ENCODE results near the gene AFAP1L1.

AFAP1L1 gene

DNA sequence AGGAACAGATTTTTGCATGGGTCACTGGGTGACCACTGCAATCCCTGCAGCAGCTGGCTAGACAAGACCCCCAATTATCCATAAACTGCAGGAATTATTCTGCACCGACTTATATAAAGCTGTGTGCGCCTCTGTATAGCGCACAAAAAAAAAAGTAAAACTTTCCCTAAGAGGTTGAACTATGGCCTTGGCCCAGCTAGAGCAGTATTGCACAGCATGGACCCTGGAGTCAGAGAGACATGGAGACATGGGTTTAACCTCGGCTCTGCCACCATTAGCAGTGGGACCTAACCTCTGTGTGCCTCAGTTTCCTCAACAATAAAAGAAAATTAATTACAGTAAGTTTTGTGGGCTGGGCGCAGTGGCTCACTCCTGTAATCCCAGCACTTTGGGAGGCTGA lies 56.5 kb downstream of the AFAP1L1 start:
- H2BK120ac ChIP-seq (ENCODE audit: low read depth, low read length), result no peak overlapping the region
- H2BK12ac ChIP-seq (ENCODE audit: low read length), result no peak overlapping the region
- no peak overlapping the region for H2BK15ac ChIP-seq (ENCODE audit: low read length)
- no peak overlapping the region for H3K23ac ChIP-seq (ENCODE audit: low read depth, low read length, poor library complexity)
- H3K18ac ChIP-seq (ENCODE audit: low read length), result no peak overlapping the region
- WGBS, 2 donors (ENCODE audit: extremely low coverage in 2 of 2, insufficient read length in 2 of 2, insufficient replicate concordance in 1 of 2), result no CpG with 5 or more reads among the region's 5 CpGs
- no peak overlapping the region for H3K9ac ChIP-seq (ENCODE audit: low read depth, low read length, poor library complexity)
- no peak overlapping the region for H4K91ac ChIP-seq (ENCODE audit: low read depth, low read length, poor library complexity)
- no peak overlapping the region for H3K4me2 ChIP-seq (ENCODE audit: insufficient read depth, low read length, poor library complexity, severe bottlenecking)
- no peak overlapping the region for H3K14ac ChIP-seq (ENCODE audit: low read length)
- H3K36me3 ChIP-seq (replicated peaks in 1 of 2; ENCODE audit: control insufficient read depth in 2 of 2, insufficient read depth in 2 of 2, low read length in 2 of 2), result no peaks in the 10 kb centered on the region
- H3K4me1 ChIP-seq (ENCODE audit: control insufficient read depth in 2 of 2, insufficient read depth in 1 of 2, low read depth in 1 of 2, low read length in 2 of 2), result no peaks in the 10 kb centered on the region
- H3K9me3 ChIP-seq (replicated peaks in 1 of 2; ENCODE audit: control insufficient read depth in 2 of 2, insufficient read depth in 1 of 2, low read depth in 1 of 2, low read length in 2 of 2), result no peaks in the 10 kb centered on the region
- no peak overlapping the region for H2AK5ac ChIP-seq (ENCODE audit: low read depth, low read length)
- H3K4ac ChIP-seq (ENCODE audit: low read length), result no peak overlapping the region
- no peak overlapping the region for H3K4me3 ChIP-seq (ENCODE audit: low read length in 2 of 2)
- DNase-seq (ENCODE audit: low spot score), result no peak
- no peaks in the 10 kb centered on the region for H3K27me3 ChIP-seq (ENCODE audit: control insufficient read depth in 3 of 3, insufficient read depth in 3 of 3, low read depth in 1 of 3, low read length in 3 of 3)
- no peak overlapping the region for H3K27ac ChIP-seq (replicated peaks; ENCODE audit: low read length)
- no peak overlapping the region for H2AFZ ChIP-seq (ENCODE audit: low read length)
- no peak overlapping the region for H4K8ac ChIP-seq (ENCODE audit: low read depth, low read length)
- no peaks in the 10 kb centered on the region for H3K79me1 ChIP-seq (ENCODE audit: low read depth, low read length)
- H2BK5ac ChIP-seq (ENCODE audit: low read length), result no peak overlapping the region

DNA sequence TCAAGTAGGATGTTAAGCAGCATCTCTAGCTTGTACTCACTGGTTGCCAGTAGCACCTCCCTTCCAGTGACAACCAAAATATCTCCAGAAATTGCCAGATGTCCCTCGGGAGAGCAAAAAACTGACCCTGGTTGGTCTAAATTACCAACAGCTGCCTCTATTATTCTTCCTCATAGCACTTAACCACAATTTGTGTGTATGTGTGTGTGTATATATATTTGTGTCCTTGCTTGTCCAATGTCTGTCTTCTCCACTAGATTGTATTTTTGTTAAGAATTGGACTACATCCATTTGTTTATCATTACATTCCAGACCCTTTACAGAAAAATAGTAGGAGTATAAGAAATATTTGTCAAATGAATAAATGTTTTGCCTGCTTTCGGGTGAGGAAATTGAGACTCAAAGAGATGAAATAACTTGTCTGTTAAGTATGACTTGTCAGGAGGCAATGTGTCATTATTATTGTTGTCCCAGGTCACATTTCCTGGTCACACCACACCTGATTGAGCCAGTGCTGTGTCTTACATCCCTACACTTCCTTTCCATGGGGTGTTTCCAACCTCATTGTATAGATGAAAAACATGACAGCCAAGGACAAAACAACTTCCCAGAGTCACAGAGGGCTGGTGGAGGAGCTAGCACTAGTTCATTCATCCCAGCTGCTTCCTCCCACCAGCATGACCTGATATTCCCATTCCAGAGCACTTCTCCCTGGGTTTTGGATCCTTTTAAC lies 62.2 kb downstream of the AFAP1L1 start:
- no peaks in the 10 kb centered on the region for H3K9me3 ChIP-seq (replicated peaks in 1 of 2; ENCODE audit: control insufficient read depth in 2 of 2, insufficient read depth in 1 of 2, low read depth in 1 of 2, low read length in 2 of 2)
- H3K27ac ChIP-seq (replicated peaks; ENCODE audit: low read length), result no peak overlapping the region
- H3K14ac ChIP-seq (ENCODE audit: low read length), result no peak overlapping the region
- no peak overlapping the region for H3K4ac ChIP-seq (ENCODE audit: low read length)
- H4K91ac ChIP-seq (ENCODE audit: low read depth, low read length, poor library complexity), result no peak overlapping the region
- no peak overlapping the region for H2BK120ac ChIP-seq (ENCODE audit: low read depth, low read length)
- H3K4me2 ChIP-seq (ENCODE audit: insufficient read depth, low read length, poor library complexity, severe bottlenecking), result no peak overlapping the region
- no peaks in the 10 kb centered on the region for H3K4me1 ChIP-seq (ENCODE audit: control insufficient read depth in 2 of 2, insufficient read depth in 1 of 2, low read depth in 1 of 2, low read length in 2 of 2)
- H3K27me3 ChIP-seq (ENCODE audit: control insufficient read depth in 3 of 3, insufficient read depth in 3 of 3, low read depth in 1 of 3, low read length in 3 of 3), result no peaks in the 10 kb centered on the region
- no peaks in the 10 kb centered on the region for H3K79me1 ChIP-seq (ENCODE audit: low read depth, low read length)
- H2BK12ac ChIP-seq (ENCODE audit: low read length), result no peak overlapping the region
- H2AFZ ChIP-seq (ENCODE audit: low read length), result no peak overlapping the region
- H3K23ac ChIP-seq (ENCODE audit: low read depth, low read length, poor library complexity), result no peak overlapping the region
- H2BK15ac ChIP-seq (ENCODE audit: low read length), result no peak overlapping the region
- no peak overlapping the region for H3K18ac ChIP-seq (ENCODE audit: low read length)
- H3K36me3 ChIP-seq (replicated peaks in 1 of 2; ENCODE audit: control insufficient read depth in 2 of 2, insufficient read depth in 2 of 2, low read length in 2 of 2), result no peaks in the 10 kb centered on the region
- no peak overlapping the region for H2AK5ac ChIP-seq (ENCODE audit: low read depth, low read length)
- WGBS, 2 donors (ENCODE audit: extremely low coverage in 2 of 2, insufficient read length in 2 of 2, insufficient replicate concordance in 1 of 2), result no CpG with 5 or more reads among the region's 2 CpGs
- DNase-seq (ENCODE audit: low spot score), result no peak
- H4K8ac ChIP-seq (ENCODE audit: low read depth, low read length), result no peak overlapping the region
- no peak overlapping the region for H3K4me3 ChIP-seq (ENCODE audit: low read length in 2 of 2)
- H3K9ac ChIP-seq (ENCODE audit: low read depth, low read length, poor library complexity), result no peak overlapping the region
- H2BK5ac ChIP-seq (ENCODE audit: low read length), result no peak overlapping the region

DNA sequence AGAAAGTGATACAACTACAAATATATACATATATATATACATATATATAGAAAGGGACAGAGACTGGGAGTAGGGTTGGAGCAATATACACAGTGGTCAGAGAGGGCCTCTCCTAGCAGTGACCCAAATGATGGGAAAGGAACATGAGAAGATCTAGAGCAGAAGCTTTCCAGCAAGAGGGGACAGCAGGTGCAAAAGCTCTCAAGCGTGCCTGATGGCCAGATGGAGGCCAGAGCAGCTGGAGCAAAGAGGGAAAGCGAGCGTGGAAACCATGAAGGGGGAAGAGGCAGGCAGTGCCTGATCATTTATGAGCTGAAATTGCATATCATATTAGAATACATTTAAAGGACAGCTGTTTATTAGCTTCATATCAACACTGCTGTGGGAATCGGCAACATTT lies 66.1 kb downstream of the AFAP1L1 start:
- no peak overlapping the region for H3K4me2 ChIP-seq (ENCODE audit: insufficient read depth, low read length, poor library complexity, severe bottlenecking)
- H4K91ac ChIP-seq (ENCODE audit: low read depth, low read length, poor library complexity), result no peak overlapping the region
- no peak overlapping the region for H2BK5ac ChIP-seq (ENCODE audit: low read length)
- no peak overlapping the region for H2BK15ac ChIP-seq (ENCODE audit: low read length)
- H3K9ac ChIP-seq (ENCODE audit: low read depth, low read length, poor library complexity), result no peak overlapping the region
- H3K23ac ChIP-seq (ENCODE audit: low read depth, low read length, poor library complexity), result no peak overlapping the region
- no peaks in the 10 kb centered on the region for H3K27me3 ChIP-seq (ENCODE audit: control insufficient read depth in 3 of 3, insufficient read depth in 3 of 3, low read depth in 1 of 3, low read length in 3 of 3)
- H4K8ac ChIP-seq (ENCODE audit: low read depth, low read length), result no peak overlapping the region
- no peak overlapping the region for H3K14ac ChIP-seq (ENCODE audit: low read length)
- no peak overlapping the region for H3K4ac ChIP-seq (ENCODE audit: low read length)
- H2BK12ac ChIP-seq (ENCODE audit: low read length), result no peak overlapping the region
- H2AFZ ChIP-seq (ENCODE audit: low read length), result no peak overlapping the region
- no peaks in the 10 kb centered on the region for H3K9me3 ChIP-seq (replicated peaks in 1 of 2; ENCODE audit: control insufficient read depth in 2 of 2, insufficient read depth in 1 of 2, low read depth in 1 of 2, low read length in 2 of 2)
- no CpG with 5 or more reads among the region's 4 CpGs for WGBS, 2 donors (ENCODE audit: extremely low coverage in 2 of 2, insufficient read length in 2 of 2, insufficient replicate concordance in 1 of 2)
- H3K27ac ChIP-seq (replicated peaks; ENCODE audit: low read length), result no peak overlapping the region
- no peaks in the 10 kb centered on the region for H3K4me1 ChIP-seq (ENCODE audit: control insufficient read depth in 2 of 2, insufficient read depth in 1 of 2, low read depth in 1 of 2, low read length in 2 of 2)
- H3K36me3 ChIP-seq (replicated peaks in 1 of 2; ENCODE audit: control insufficient read depth in 2 of 2, insufficient read depth in 2 of 2, low read length in 2 of 2), result no peaks in the 10 kb centered on the region
- H2AK5ac ChIP-seq (ENCODE audit: low read depth, low read length), result no peak overlapping the region
- H3K18ac ChIP-seq (ENCODE audit: low read length), result no peak overlapping the region
- DNase-seq (ENCODE audit: low spot score), result no peak
- H3K79me1 ChIP-seq (ENCODE audit: low read depth, low read length), result no peaks in the 10 kb centered on the region
- no peak overlapping the region for H2BK120ac ChIP-seq (ENCODE audit: low read depth, low read length)
- H3K4me3 ChIP-seq (ENCODE audit: low read length in 2 of 2), result no peak overlapping the region

DNA sequence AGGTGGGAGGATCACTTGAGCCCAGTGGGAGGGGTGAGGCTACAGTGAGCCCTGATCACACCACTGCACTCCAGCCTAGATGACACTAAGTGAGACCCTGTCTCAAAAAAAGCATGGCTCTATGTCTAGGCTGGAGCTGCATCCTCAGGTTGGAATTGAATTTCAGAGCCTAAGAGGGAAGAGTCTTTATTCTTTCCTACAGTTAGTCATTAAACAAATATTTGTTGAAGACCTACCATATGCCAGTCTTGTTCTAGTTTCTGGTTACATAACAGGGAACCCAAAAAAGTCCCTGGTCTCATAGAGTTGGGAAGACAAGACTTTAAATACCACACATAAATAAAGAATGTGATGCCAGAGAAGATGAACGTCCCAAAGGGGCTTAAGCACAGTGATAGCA lies 66.7 kb downstream of the AFAP1L1 start:
- H3K79me1 ChIP-seq (ENCODE audit: low read depth, low read length), result no peaks in the 10 kb centered on the region

More for the DNA sequence above, 66.7 kb downstream of the AFAP1L1 start:
- H3K4ac ChIP-seq (ENCODE audit: low read length), result no peak overlapping the region
- no peak overlapping the region for H3K14ac ChIP-seq (ENCODE audit: low read length)
- no peak overlapping the region for H2BK120ac ChIP-seq (ENCODE audit: low read depth, low read length)
- H3K9me3 ChIP-seq (replicated peaks in 1 of 2; ENCODE audit: control insufficient read depth in 2 of 2, insufficient read depth in 1 of 2, low read depth in 1 of 2, low read length in 2 of 2), result no peaks in the 10 kb centered on the region
- H2AK5ac ChIP-seq (ENCODE audit: low read depth, low read length), result no peak overlapping the region
- H4K8ac ChIP-seq (ENCODE audit: low read depth, low read length), result no peak overlapping the region
- H3K18ac ChIP-seq (ENCODE audit: low read length), result no peak overlapping the region
- H3K23ac ChIP-seq (ENCODE audit: low read depth, low read length, poor library complexity), result no peak overlapping the region
- no peak overlapping the region for H2BK15ac ChIP-seq (ENCODE audit: low read length)
- no peak overlapping the region for H2BK5ac ChIP-seq (ENCODE audit: low read length)
- WGBS, 2 donors (ENCODE audit: extremely low coverage in 2 of 2, insufficient read length in 2 of 2, insufficient replicate concordance in 1 of 2), result no CpG with 5 or more reads among the region's 1 CpG
- no peaks in the 10 kb centered on the region for H3K27me3 ChIP-seq (ENCODE audit: control insufficient read depth in 3 of 3, insufficient read depth in 3 of 3, low read depth in 1 of 3, low read length in 3 of 3)
- H4K91ac ChIP-seq (ENCODE audit: low read depth, low read length, poor library complexity), result no peak overlapping the region
- H2AFZ ChIP-seq (ENCODE audit: low read length), result no peak overlapping the region
- H3K4me1 ChIP-seq (ENCODE audit: control insufficient read depth in 2 of 2, insufficient read depth in 1 of 2, low read depth in 1 of 2, low read length in 2 of 2), result no peaks in the 10 kb centered on the region
- no peak overlapping the region for H3K9ac ChIP-seq (ENCODE audit: low read depth, low read length, poor library complexity)
- DNase-seq (ENCODE audit: low spot score), result no peak
- H3K36me3 ChIP-seq (replicated peaks in 1 of 2; ENCODE audit: control insufficient read depth in 2 of 2, insufficient read depth in 2 of 2, low read length in 2 of 2), result no peaks in the 10 kb centered on the region
- H3K4me3 ChIP-seq (ENCODE audit: low read length in 2 of 2), result no peak overlapping the region
- H3K27ac ChIP-seq (replicated peaks; ENCODE audit: low read length), result no peak overlapping the region
- H2BK12ac ChIP-seq (ENCODE audit: low read length), result no peak overlapping the region
- no peak overlapping the region for H3K4me2 ChIP-seq (ENCODE audit: insufficient read depth, low read length, poor library complexity, severe bottlenecking)
